Mesodermal cell (in vitro differentiated cells): ENCODE results near the gene KLRC3.
"Not testable (repeated sequence)": the region's sequence is repeated elsewhere in the genome, so short reads cannot be mapped to it uniquely, and the experiment has no call there.

ENCODE experiments used
- H3K27ac ChIP-seq: 2 replicates; pipeline ENCODE4 v1.7.0; 2013; ENCODE audit warnings: mild to moderate bottlenecking, low read depth, low read length, moderate library complexity; ENCODE audit not compliant: severe bottlenecking
- H3K36me3 ChIP-seq: 2 replicates; pipeline ENCODE4 v1.7.1; 2013; ENCODE audit warnings: mild to moderate bottlenecking, low read length, moderate library complexity; ENCODE audit not compliant: control insufficient read depth, insufficient read depth
- H3K4me1 ChIP-seq: one replicate; pipeline ENCODE4 v1.7.1; 2013; ENCODE audit warnings: mild to moderate bottlenecking, low read length; ENCODE audit not compliant: insufficient read depth, control insufficient read depth, poor library complexity, severe bottlenecking
- H3K4me3 ChIP-seq: 2 replicates; pipeline ENCODE4 v1.7.0; 2013; ENCODE audit warnings: low read length, control low read depth, mild to moderate bottlenecking; ENCODE audit not compliant: insufficient read depth, poor library complexity, severe bottlenecking; ENCODE audit errors: extremely low read depth
- H3K9me3 ChIP-seq: 2 replicates; pipeline ENCODE4 v1.7.1; 2013; ENCODE audit warnings: mild to moderate bottlenecking, low read length, moderate library complexity; ENCODE audit not compliant: control insufficient read depth
- WGBS, 2 experiments: methylation state at CpG; one replicate each; pipeline ENCODE4 v1.1.5; 2013; ENCODE audit warnings: missing lambda C conversion rate in 2 of 2; ENCODE audit not compliant: insufficient coverage in 2 of 2; 5-methylcytosine and 5-hydroxymethylcytosine counted together

KLRC3 gene

GRCh38 chr12:10404798-10405197 is 15.6 kb downstream of the KLRC3 start:
- Histone ChIP-seq H3K27ac (no peak overlapping the region), H3K4me1 (no peaks in the 10 kb centered on the region), H3K4me3 (no peak overlapping the region), H3K9me3 (peaks cover 4% of the 10 kb centered on the region), H3K36me3 (peaks cover 3% of the 10 kb centered on the region)

- Histone ChIP-seq H3K9me3 (peaks cover 4% of the 10 kb centered on the region), H3K36me3 (peaks cover 3% of the 10 kb centered on the region), H3K4me1 (peaks cover under 1% of the 10 kb centered on the region), H3K4me3 (no peak overlapping the region), H3K27ac (no peak overlapping the region)
Measured at GRCh38 chr12:10400829-10401228, 19.6 kb downstream of the KLRC3 start.

GRCh38 chr12:10398168-10398567 is 22.2 kb downstream of the KLRC3 start:
- Histone ChIP-seq H3K4me1 (peaks cover 7% of the 10 kb centered on the region), H3K27ac (no peak overlapping the region), H3K36me3 (no peaks in the 10 kb centered on the region), H3K9me3 (no peaks in the 10 kb centered on the region), H3K4me3 (no peak overlapping the region)
- WGBS, 2 experiments: no CpG with 5 or more reads among the region's 2 CpGs

DNA sequence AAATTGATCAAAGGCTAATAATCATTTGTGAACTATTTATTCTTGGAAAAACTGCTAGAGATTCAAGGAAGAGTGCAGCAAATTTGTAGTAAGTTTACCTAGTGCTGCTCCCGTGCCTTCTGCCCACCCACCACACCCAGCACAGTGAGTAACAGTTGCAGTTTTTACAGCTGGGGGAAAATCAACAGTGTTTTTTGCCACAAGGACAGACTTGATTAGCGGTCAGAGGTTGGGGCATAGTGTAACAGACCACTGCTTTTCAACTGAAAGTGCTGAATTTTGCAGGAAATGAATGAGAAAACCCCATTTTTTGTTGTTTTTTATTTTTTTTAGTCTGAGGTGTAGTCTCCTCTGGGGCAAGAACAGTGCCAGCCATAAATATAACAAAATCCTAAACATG is 23.1 kb downstream of the KLRC3 start:
- Histone ChIP-seq H3K9me3 (no peaks in the 10 kb centered on the region), H3K27ac (no peak overlapping the region), H3K4me3 (no peak overlapping the region), H3K36me3 (no peaks in the 10 kb centered on the region), H3K4me1 (peaks cover 7% of the 10 kb centered on the region)
- 88% methylated on average over 1 of the region's 2 CpGs; no CpG with 5 or more reads in 1 of the 2 experiments for WGBS, 2 experiments

GRCh38 chr12:10396176-10396575 is 24.2 kb downstream of the KLRC3 start:
- 83 to 96% methylated on average over 7 to 9 of the region's 15 CpGs for WGBS, 2 experiments
- H3K36me3 ChIP-seq, H3K27ac ChIP-seq, H3K4me3 ChIP-seq, H3K9me3 ChIP-seq, H3K4me1 ChIP-seq: not testable (repeated sequence)

DNA sequence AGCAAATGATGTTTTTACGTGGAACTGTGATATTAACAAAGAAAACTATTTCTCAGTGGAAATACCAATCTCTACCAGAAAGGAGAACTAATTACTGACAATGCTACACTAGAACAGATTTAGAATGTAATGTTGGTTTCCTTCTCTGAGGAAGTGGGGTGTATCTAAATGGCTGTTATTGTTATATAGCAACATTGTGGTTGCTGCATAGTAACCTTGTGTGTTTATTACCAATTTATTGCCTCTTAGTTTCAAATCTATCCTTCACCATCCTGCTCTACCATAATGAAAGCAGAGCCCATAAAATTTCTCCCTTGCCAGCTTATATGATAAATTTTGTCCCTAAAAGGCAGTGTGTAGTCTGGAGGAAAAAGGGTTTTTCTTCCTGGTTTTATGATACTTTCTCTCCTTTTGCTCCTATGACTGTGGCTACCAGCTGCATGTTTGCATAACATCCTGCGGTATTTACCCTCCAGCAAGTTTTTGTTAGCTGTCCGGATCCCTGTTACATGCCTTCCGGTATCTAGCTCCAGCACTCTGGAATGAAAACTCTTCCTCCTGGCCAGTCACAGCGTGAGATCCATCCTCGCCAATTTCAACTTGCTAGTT is 24.9 kb downstream of the KLRC3 start:
- peak overlapping the region; percentile 46 for H3K27ac ChIP-seq
- 46 to 50% methylated on average over 3 to 5 of the region's 6 CpGs for WGBS, 2 experiments

GRCh38 chr12:10394531-10395152 is 25.8 kb downstream of the KLRC3 start:
- H3K27ac ChIP-seq, H3K4me1 ChIP-seq, H3K36me3 ChIP-seq, H3K4me3 ChIP-seq, H3K9me3 ChIP-seq: not testable (repeated sequence)
- WGBS, 2 experiments: 83 to 89% methylated on average over 3 of the region's 11 CpGs

More for the DNA sequence above, 24.9 kb downstream of the KLRC3 start:
- peaks cover 7% of the 10 kb centered on the region for H3K4me1 ChIP-seq
- no peaks in the 10 kb centered on the region for H3K36me3 ChIP-seq
- H3K4me3 ChIP-seq: no peak overlapping the region
- no peaks in the 10 kb centered on the region for H3K9me3 ChIP-seq

GRCh38 chr12:10393291-10393690 is 27.1 kb downstream of the KLRC3 start:
- H3K4me1 ChIP-seq: peaks cover 7% of the 10 kb centered on the region
- no CpG with 5 or more reads among the region's 3 CpGs for WGBS, 2 experiments
- H3K9me3 ChIP-seq: no peaks in the 10 kb centered on the region
- H3K4me3 ChIP-seq: no peak overlapping the region
- no peaks in the 10 kb centered on the region for H3K36me3 ChIP-seq
- no peak overlapping the region for H3K27ac ChIP-seq

DNA sequence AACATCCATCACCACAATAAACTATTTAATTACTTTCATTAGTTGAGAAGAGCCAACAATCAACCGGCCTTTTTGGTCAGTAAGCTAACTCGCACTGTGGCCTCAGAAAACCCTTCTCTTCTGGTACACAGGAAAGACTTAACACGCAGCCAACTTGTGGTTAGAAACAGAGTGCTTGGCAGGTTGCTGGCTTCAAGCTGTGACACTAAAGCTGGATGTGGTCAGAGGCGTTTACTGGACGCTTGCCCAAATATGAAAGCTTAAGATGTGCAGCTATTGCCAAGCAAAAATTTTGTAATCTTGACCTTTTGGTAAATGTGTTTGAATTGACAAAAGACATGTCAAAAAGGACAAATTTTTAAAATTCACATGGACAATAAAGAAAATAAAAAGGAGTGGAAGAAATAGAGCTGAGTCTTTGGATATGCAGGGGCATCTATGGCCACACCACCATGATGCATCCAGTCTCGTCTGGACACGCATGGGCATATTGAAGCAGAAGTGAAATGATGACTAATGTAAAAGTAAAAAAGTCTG is 27.9 kb downstream of the KLRC3 start:
- H3K36me3 ChIP-seq: no peaks in the 10 kb centered on the region
- H3K4me3 ChIP-seq: no peak overlapping the region
- peaks cover 7% of the 10 kb centered on the region for H3K4me1 ChIP-seq
- WGBS, 2 experiments: 88 to 97% methylated on average over 3 to 6 of the region's 7 CpGs
- no peaks in the 10 kb centered on the region for H3K9me3 ChIP-seq
- no peak overlapping the region for H3K27ac ChIP-seq

GRCh38 chr12:10390991-10391390 is 29.4 kb downstream of the KLRC3 start:
- not testable (repeated sequence) for H3K27ac ChIP-seq, H3K4me1 ChIP-seq, H3K4me3 ChIP-seq, H3K9me3 ChIP-seq, H3K36me3 ChIP-seq
- 95% methylated on average over 4 to 6 of the region's 7 CpGs for WGBS, 2 experiments

DNA sequence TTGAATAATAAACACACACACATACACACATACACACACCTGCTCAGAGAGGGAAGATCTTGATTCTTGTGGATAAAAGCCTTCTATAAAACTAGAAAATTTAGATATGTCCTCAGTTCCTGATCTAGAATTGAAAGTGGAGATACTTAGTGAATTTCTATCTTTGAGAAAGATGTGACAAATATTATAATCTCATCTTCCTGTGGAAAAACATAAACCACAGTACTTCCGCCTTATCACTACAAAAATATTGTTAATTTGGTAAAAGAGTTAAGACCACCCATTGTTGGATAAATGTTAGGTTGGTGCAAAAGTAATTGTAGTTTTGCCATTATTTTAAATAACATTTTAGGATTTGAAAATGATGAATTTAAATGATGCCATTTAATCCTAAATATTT is 30.5 kb downstream of the KLRC3 start, which contains the start of gene KLRK1:
Gene KLRK1 (minus strand): TSS at position 138 of the 400 bp plus-strand sequence. CDS start 1,231 bp downstream, outside the sequence.
- H3K9me3 ChIP-seq: no peaks in the 10 kb centered on the region
- no peak within 1 kb of the TSS for H3K4me3 ChIP-seq
- no peaks in the 10 kb centered on the region for H3K4me1 ChIP-seq
- H3K27ac ChIP-seq: no peak within 1 kb of the TSS
- WGBS, 2 experiments: no CpG with 5 or more reads among the region's 1 CpG
- H3K36me3 ChIP-seq: no peaks in the 10 kb centered on the region
